Neural crest cell (in vitro differentiated cells): Measurements from ENCODE around the gene NVL. TPM values are rescaled to one million over a fixed set of nuclear protein-coding genes. Genes with fewer than 3 reads are reported as not detected.

Experiments
- DNase-seq: peaks from one replicate; pipeline ENCODE4 v3.0.0; 2021; ENCODE audit warnings: low read depth, mixed read lengths, low spot score
- H3K27ac Mint-ChIP-seq: one replicate; pipeline ENCODE4 v1.8.0; 2021; ENCODE audit warnings: mild to moderate bottlenecking, mixed read lengths; ENCODE audit not compliant: unreplicated experiment
- H3K27me3 Mint-ChIP-seq: 2 replicates; pipeline ENCODE4 v1.8.0; 2021; ENCODE audit warnings: low read depth, mild to moderate bottlenecking, mixed read lengths
- H3K36me3 Mint-ChIP-seq: 2 replicates; pipeline ENCODE4 v1.8.0; 2021; ENCODE audit warnings: low read depth, mild to moderate bottlenecking, mixed read lengths
- H3K4me1 Mint-ChIP-seq: 2 replicates; pipeline ENCODE4 v1.8.0; 2021; ENCODE audit warnings: mixed read lengths
- H3K4me3 Mint-ChIP-seq: one replicate; pipeline ENCODE4 v1.8.0; 2021; ENCODE audit warnings: mild to moderate bottlenecking, mixed read lengths
- H3K9me3 Mint-ChIP-seq: 2 replicates; pipeline ENCODE4 v1.8.0; 2021; ENCODE audit warnings: mixed read lengths
- CTCF ChIP-seq: fragments of 200-600 bp; sonication (generic); conservative IDR thresholded peaks from 2 replicates; pipeline ENCODE4 v1.5.0; 2021; ENCODE audit warnings: antibody characterized with exemption, mild to moderate bottlenecking
- total RNA-seq: library from RNA; stranded (reverse); gene quantifications from 2 replicates; pipeline ENCODE4 v1.2.1, GENCODE V29; 2021

Gene NVL
- total RNA-seq, 1 donor from 2014 or later, result 51.2 TPM

- Mint-ChIP-seq H3K4me1 (peaks cover 4% of the 10 kb centered on the region), H3K27ac (no peak overlapping the region), H3K36me3 (peaks cover 3% of the 10 kb centered on the region), H3K27me3 (peaks cover 37% of the 10 kb centered on the region), H3K4me3 (no peak overlapping the region), H3K9me3 (peaks cover 8% of the 10 kb centered on the region)
- no peak for DNase-seq
- no peak for TF ChIP-seq CTCF
These were observed 9.6 kb upstream of the NVL start for GRCh38 chr1:224339442-224340033.

DNA sequence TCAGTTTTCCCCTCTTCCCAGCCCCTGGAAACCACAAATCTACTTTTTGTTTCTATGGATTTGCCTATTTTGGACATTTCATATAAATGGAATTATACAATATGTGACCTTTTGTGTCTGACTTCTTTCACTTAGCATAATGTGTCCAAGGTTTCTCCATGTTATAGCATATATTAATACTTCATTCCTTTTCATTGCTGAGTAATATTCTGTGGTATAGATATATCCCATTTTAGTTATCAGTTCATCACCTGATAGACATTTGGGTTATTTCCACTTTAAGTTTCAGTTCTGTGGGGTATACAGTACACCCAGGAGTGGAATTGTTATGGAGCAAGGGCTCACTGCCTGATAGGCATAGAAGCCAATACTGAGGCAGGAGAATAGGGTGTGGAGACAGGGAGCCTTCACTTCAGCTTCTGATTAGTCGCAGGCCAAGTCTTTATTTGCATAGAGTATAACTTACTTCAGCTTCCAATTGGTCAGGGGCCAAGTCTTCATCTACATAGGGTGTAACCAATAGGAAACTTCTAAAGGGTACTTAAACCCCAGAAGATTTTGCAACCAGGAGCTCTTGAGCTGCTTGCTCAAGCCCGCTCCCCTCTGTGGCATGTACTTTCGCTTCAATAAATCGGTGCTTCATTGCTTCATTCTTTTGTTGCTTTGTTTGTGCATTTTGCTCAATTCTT, 8.3 kb upstream of the NVL start:
- Mint-ChIP-seq H3K9me3 (peaks cover 5% of the 10 kb centered on the region), H3K27ac (no peak overlapping the region), H3K27me3 (peaks cover 44% of the 10 kb centered on the region), H3K4me1 (peaks cover 6% of the 10 kb centered on the region), H3K4me3 (no peak overlapping the region), H3K36me3 (peaks cover 3% of the 10 kb centered on the region)
- no peak for DNase-seq
- no peak for TF ChIP-seq CTCF

DNA sequence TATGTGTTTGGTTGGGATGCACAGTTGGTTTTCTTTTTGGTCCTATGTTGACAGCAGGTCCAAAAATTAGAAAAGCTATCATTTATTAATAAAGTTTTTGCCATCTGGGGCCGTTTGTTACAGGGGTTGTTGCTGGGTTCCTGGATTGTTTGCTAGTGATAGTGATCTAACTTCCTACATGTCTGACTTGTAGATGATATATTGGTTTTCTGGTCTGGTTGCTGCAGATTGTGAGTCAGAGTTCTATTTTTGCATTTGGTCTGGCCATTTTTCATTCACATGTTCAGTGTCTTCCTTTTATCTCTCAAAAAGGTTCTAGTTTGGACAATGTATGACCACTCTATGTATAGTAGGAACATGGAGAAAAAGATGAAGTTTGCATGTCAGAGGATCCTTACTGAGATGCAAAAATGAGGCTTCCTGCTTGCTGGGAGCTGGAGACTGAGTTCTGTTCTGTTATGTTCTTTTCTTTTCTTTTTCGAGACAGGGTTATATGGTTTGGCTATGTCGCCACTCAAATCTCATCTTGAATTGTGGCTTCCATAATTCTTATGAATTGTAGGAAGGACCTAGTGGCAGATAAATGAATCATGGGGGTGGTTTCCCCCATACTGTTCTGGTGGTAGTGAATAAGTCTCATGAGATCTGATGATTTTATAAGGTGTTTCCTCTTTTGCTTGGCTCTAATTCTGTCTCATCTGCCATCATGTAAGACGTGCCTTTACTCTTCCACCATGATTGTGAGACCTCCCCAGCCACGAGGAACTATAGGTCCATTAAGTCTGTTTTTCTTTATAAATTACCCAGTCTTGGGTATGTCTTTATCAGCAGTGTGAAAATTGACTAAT, 4.2 kb upstream of the NVL start:
- H3K27ac Mint-ChIP-seq, result no peak overlapping the region

GRCh38 chr1:224333309-224333926, 3.4 kb upstream of the NVL start:
- Mint-ChIP-seq H3K27ac (no peak overlapping the region), H3K36me3 (no peaks in the 10 kb centered on the region), H3K4me1 (peaks cover 26% of the 10 kb centered on the region), H3K9me3 (peaks cover 2% of the 10 kb centered on the region), H3K4me3 (peak overlapping the region; percentile 83), H3K27me3 (peaks cover 17% of the 10 kb centered on the region)
- no peak for DNase-seq
- peak; percentile 77 for TF ChIP-seq CTCF

More for the DNA sequence above, 4.2 kb upstream of the NVL start:
- DNase-seq, result no peak
- peaks cover 24% of the 10 kb centered on the region for H3K27me3 Mint-ChIP-seq
- H3K4me1 Mint-ChIP-seq, result peaks cover 21% of the 10 kb centered on the region
- H3K36me3 Mint-ChIP-seq, result no peaks in the 10 kb centered on the region
- no peak overlapping the region for H3K4me3 Mint-ChIP-seq
- no peak for TF ChIP-seq CTCF
- peaks cover 2% of the 10 kb centered on the region for H3K9me3 Mint-ChIP-seq

GRCh38 chr1:224331824-224332223, 1.9 kb upstream of the NVL start:
- H3K4me1 Mint-ChIP-seq, result peaks cover 35% of the 10 kb centered on the region

More at GRCh38 chr1:224331824-224332223, 1.9 kb upstream of the NVL start:
- H3K4me3 Mint-ChIP-seq, result no peak overlapping the region
- peaks cover 10% of the 10 kb centered on the region for H3K27me3 Mint-ChIP-seq
- TF ChIP-seq CTCF, result no peak
- H3K27ac Mint-ChIP-seq, result no peak overlapping the region
- H3K9me3 Mint-ChIP-seq, result no peaks in the 10 kb centered on the region
- no peak for DNase-seq
- H3K36me3 Mint-ChIP-seq, result no peaks in the 10 kb centered on the region
